Activated CD4-positive, CD25-positive, alpha-beta regulatory T cell treated with anti-CD3 and anti-CD28 coated beads, Interleukin-2, amount 50 U/mL, for 16 hours (primary cell): ENCODE measurements around the gene TMEM175.

Experiments used
- DNase-seq: peaks from one replicate; pipeline ENCODE4 v3.0.0-alpha.2; 2020; ENCODE audit warnings: low read depth, low spot score

Gene TMEM175

GRCh38 chr4:898869-899555, 33.2 kb upstream of the TMEM175 start:
- DNase-seq, result no peak

GRCh38 chr4:899556-899906, 32.7 kb upstream of the TMEM175 start:
- DNase-seq, result no peak

GRCh38 chr4:900073-900472, 32.2 kb upstream of the TMEM175 start:
- DNase-seq, result no peak

- no peak for DNase-seq
These were observed 31.5 kb upstream of the TMEM175 start for GRCh38 chr4:900721-901120.

GRCh38 chr4:901192-901910, 30.9 kb upstream of the TMEM175 start:
- DNase-seq, result no peak

GRCh38 chr4:903066-904046, 28.9 kb upstream of the TMEM175 start:
- no peak for DNase-seq

- no peak for DNase-seq
These were observed 26.5 kb upstream of the TMEM175 start for GRCh38 chr4:905485-906338.

- DNase-seq, result no peak
These were observed 25.7 kb upstream of the TMEM175 start for GRCh38 chr4:906339-907102.

- no peak for DNase-seq
These were observed 25.2 kb upstream of the TMEM175 start for GRCh38 chr4:907103-907400.

GRCh38 chr4:907691-908425, 24.4 kb upstream of the TMEM175 start:
- DNase-seq, result no peak

- no peak for DNase-seq
These were observed 23.1 kb upstream of the TMEM175 start for GRCh38 chr4:909131-909571.

GRCh38 chr4:909821-910220, 22.4 kb upstream of the TMEM175 start:
- DNase-seq, result no peak

GRCh38 chr4:910366-911091, 21.7 kb upstream of the TMEM175 start:
- DNase-seq, result no peak

GRCh38 chr4:911221-911751, 21.0 kb upstream of the TMEM175 start:
- no peak for DNase-seq

- DNase-seq, result no peak
These were observed 20.3 kb upstream of the TMEM175 start for GRCh38 chr4:911871-912490.

- DNase-seq, result no peak
These were observed 19.5 kb upstream of the TMEM175 start for GRCh38 chr4:912548-913279.

- DNase-seq, result no peak
These were observed 19.0 kb upstream of the TMEM175 start for GRCh38 chr4:913280-913618.

- DNase-seq, result no peak
These were observed 17.7 kb upstream of the TMEM175 start for GRCh38 chr4:914531-914930.
